H9 (cell line): ENCODE results near the gene SCN3A. TPM values are rescaled to one million over a fixed set of nuclear protein-coding genes. Genes with fewer than 3 reads are reported as not detected.

Experiments
- DNase-seq: peaks from one replicate; pipeline ENCODE4 v3.0.0-alpha.2; 2017
- H2AFZ ChIP-seq: one replicate; pipeline ENCODE4 v1.6.1; 2013; ENCODE audit warnings: mild to moderate bottlenecking, low read length, control low read depth, moderate library complexity
- H2AK5ac ChIP-seq: 2 replicates; pipeline ENCODE4 v1.6.1; 2013; ENCODE audit warnings: low read length, control low read depth, mixed read lengths; ENCODE audit not compliant: insufficient read length
- H2BK120ac ChIP-seq: one replicate; pipeline ENCODE4 v1.6.1; 2013; ENCODE audit warnings: low read depth, mild to moderate bottlenecking, low read length, control low read depth, inconsistent platforms; ENCODE audit not compliant: poor library complexity, severe bottlenecking
- H2BK12ac ChIP-seq: 2 replicates; pipeline ENCODE4 v1.6.1; 2013; ENCODE audit warnings: low read length, control low read depth, mixed read lengths, low read depth; ENCODE audit not compliant: insufficient read length
- H2BK15ac ChIP-seq: 2 replicates; pipeline ENCODE4 v1.6.1; 2013; ENCODE audit warnings: low read depth, low read length, control low read depth
- H2BK20ac ChIP-seq: one replicate; pipeline ENCODE4 v1.6.1; 2013; ENCODE audit warnings: low read depth, mild to moderate bottlenecking, low read length, control low read depth, inconsistent platforms; ENCODE audit not compliant: poor library complexity, severe bottlenecking
- H2BK5ac ChIP-seq: 2 replicates; pipeline ENCODE4 v1.6.1; 2013; ENCODE audit warnings: low read length, control low read depth, mixed read lengths; ENCODE audit not compliant: insufficient read length
- H3K14ac ChIP-seq: 2 replicates; pipeline ENCODE4 v1.6.1; 2013; ENCODE audit warnings: low read length, control low read depth; ENCODE audit not compliant: insufficient read depth
- H3K18ac ChIP-seq: 2 replicates; pipeline ENCODE4 v1.6.1; 2013; ENCODE audit warnings: low read depth, mild to moderate bottlenecking, mixed read lengths, low read length, control low read depth; ENCODE audit not compliant: insufficient read length
- H3K23ac ChIP-seq: 2 replicates; pipeline ENCODE4 v1.6.1; 2013; ENCODE audit warnings: low read length, control low read depth, mixed read lengths, low read depth; ENCODE audit not compliant: insufficient read length
- H3K23me2 ChIP-seq: 2 replicates; pipeline ENCODE4 v1.6.1; 2013; ENCODE audit warnings: low read depth, mild to moderate bottlenecking, mixed read lengths, low read length, control low read depth; ENCODE audit not compliant: insufficient read length, poor library complexity, severe bottlenecking
- H3K27ac ChIP-seq: 2 replicates; pipeline ENCODE4 v1.5.1; 2013; ENCODE audit warnings: low read length, control low read depth, mixed read lengths, low read depth; ENCODE audit not compliant: insufficient read length
- H3K27me3 ChIP-seq: 2 replicates; pipeline ENCODE4 v1.6.1; 2013; ENCODE audit warnings: low read length, control low read depth, inconsistent platforms; ENCODE audit not compliant: insufficient read depth
- H3K4ac ChIP-seq: 2 replicates; pipeline ENCODE4 v1.6.1; 2013; ENCODE audit warnings: low read depth, mild to moderate bottlenecking, control low read depth, inconsistent platforms, low read length, moderate library complexity
- H3K4me1 ChIP-seq: 2 replicates; pipeline ENCODE4 v1.6.1; 2013; ENCODE audit warnings: low read length, control low read depth, inconsistent platforms; ENCODE audit not compliant: insufficient read depth
- H3K4me2 ChIP-seq: 2 replicates; pipeline ENCODE4 v1.6.1; 2013; ENCODE audit warnings: low read length, control low read depth, mixed read lengths; ENCODE audit not compliant: insufficient read length, insufficient read depth
- H3K56ac ChIP-seq: 2 replicates; pipeline ENCODE4 v1.6.1; 2013; ENCODE audit warnings: low read depth, mild to moderate bottlenecking, mixed read lengths, low read length, control low read depth; ENCODE audit not compliant: insufficient read length
- H3K79me1 ChIP-seq: 2 replicates; pipeline ENCODE4 v1.6.1; 2013; ENCODE audit warnings: low read depth, mild to moderate bottlenecking, moderate library complexity, low read length, control low read depth, inconsistent platforms; ENCODE audit not compliant: insufficient read depth, poor library complexity, severe bottlenecking
- H3K79me2 ChIP-seq: 2 replicates; pipeline ENCODE4 v1.6.1; 2013; ENCODE audit warnings: low read length, control low read depth, inconsistent platforms; ENCODE audit not compliant: insufficient read depth
- H3K9ac ChIP-seq: 2 replicates; pipeline ENCODE4 v1.6.1; 2013; ENCODE audit warnings: low read length, control low read depth, mixed read lengths; ENCODE audit not compliant: insufficient read length; ENCODE audit errors: extremely low read depth
- H3K9me3 ChIP-seq: one replicate; pipeline ENCODE4 v1.6.1; 2013; ENCODE audit warnings: low read depth, low read length, inconsistent platforms; ENCODE audit not compliant: control insufficient read depth
- H3T11ph ChIP-seq: one replicate; pipeline ENCODE4 v1.6.1; 2013; ENCODE audit warnings: mild to moderate bottlenecking, low read length, control low read depth, inconsistent platforms
- H4K20me1 ChIP-seq: one replicate; pipeline ENCODE4 v1.6.1; 2013; ENCODE audit not compliant: control insufficient read depth, insufficient read length, insufficient read depth
- H4K5ac ChIP-seq: 2 replicates; pipeline ENCODE4 v1.6.1; 2013; ENCODE audit warnings: low read depth, mild to moderate bottlenecking, mixed read lengths, low read length, control low read depth; ENCODE audit not compliant: insufficient read length
- H4K8ac ChIP-seq: replicated peaks from 2 replicates; pipeline ENCODE4 v1.6.1; 2013; ENCODE audit warnings: low read length, control low read depth, mixed read lengths, low read depth; ENCODE audit not compliant: insufficient read length
- H4K91ac ChIP-seq: 2 replicates; pipeline ENCODE4 v1.6.1; 2013; ENCODE audit warnings: low read depth, mild to moderate bottlenecking, moderate library complexity, mixed read lengths, low read length, control low read depth; ENCODE audit not compliant: insufficient read length
- H3K27ac Mint-ChIP-seq, 3 experiments: 2 replicates in 2 of 3; 3 replicates in 1 of 3; pipeline ENCODE4 v1.8.0; 2020 to 2021; ENCODE audit warnings: mixed read lengths in 3 of 3, mild to moderate bottlenecking in 1 of 3, moderate library complexity in 1 of 3
- H3K27me3 Mint-ChIP-seq: 2 replicates; pipeline ENCODE4 v1.8.0; 2021; ENCODE audit warnings: low read depth, mild to moderate bottlenecking, moderate library complexity, mixed read lengths
- H3K36me3 Mint-ChIP-seq, 3 experiments: 2 replicates in 2 of 3; 3 replicates in 1 of 3; pipeline ENCODE4 v1.8.0; 2020 to 2021; ENCODE audit warnings: low read depth in 3 of 3, mixed read lengths in 3 of 3; ENCODE audit not compliant: insufficient read depth in 1 of 3
- H3K4me1 Mint-ChIP-seq, 2 experiments: 2 replicates each; pipeline ENCODE4 v1.8.0; 2020; ENCODE audit warnings: mixed read lengths in 2 of 2
- H3K4me3 Mint-ChIP-seq, 2 experiments: 2 replicates in 1 of 2; 3 replicates in 1 of 2; pipeline ENCODE4 v1.8.0; 2020 to 2021; ENCODE audit warnings: mild to moderate bottlenecking in 2 of 2, mixed read lengths in 2 of 2, moderate library complexity in 1 of 2
- H3K9me3 Mint-ChIP-seq, 2 experiments: 2 replicates in 1 of 2; 3 replicates in 1 of 2; pipeline ENCODE4 v1.8.0; 2020; ENCODE audit warnings: mild to moderate bottlenecking in 2 of 2, mixed read lengths in 2 of 2, moderate library complexity in 1 of 2
- CTCF ChIP-seq: fragments of 200-600 bp; sonication (generic); conservative IDR thresholded peaks from 3 replicates; pipeline ENCODE4 v1.8.0; 2021; ENCODE audit warnings: antibody characterized with exemption, mild to moderate bottlenecking
- total RNA-seq: library from RNA; stranded (reverse); gene quantifications from 2 replicates; pipeline ENCODE4 v1.2.1, GENCODE V29; 2021

The SCN3A gene
- total RNA-seq, 1 experiment from 2014 or later = not detected

GRCh38 chr2:165082479-165082878 is 121.4 kb downstream of the SCN3A start:
- Histone ChIP-seq H3K23me2 (no peaks in the 10 kb centered on the region), H3K18ac (no peak overlapping the region), H2BK20ac (no peak overlapping the region), H3K4me1 (0 out of 2 replicates have a peak, but pooled peaks cover 3% of the 10 kb centered on the region), H2BK120ac (no peak overlapping the region), H2BK12ac (no peak overlapping the region), H3K9me3 (no peaks in the 10 kb centered on the region), H3T11ph (no peak overlapping the region), H3K23ac (no peak overlapping the region), H3K14ac (no peak overlapping the region), H3K56ac (no peak overlapping the region), H2AK5ac (no peak overlapping the region), H3K4me2 (no peak overlapping the region), H2BK5ac (no peak overlapping the region), H3K9ac (no peak overlapping the region), H4K8ac (no peak overlapping the region), H2BK15ac (no peak overlapping the region), H2AFZ (no peak overlapping the region), H3K27me3 (no peaks in the 10 kb centered on the region), H4K20me1 (no peaks in the 10 kb centered on the region), H3K4ac (no peak overlapping the region), H3K79me2 (no peaks in the 10 kb centered on the region), H4K5ac (no peak overlapping the region), H3K79me1 (no peaks in the 10 kb centered on the region), H4K91ac (no peak overlapping the region), H3K27ac (no peak overlapping the region)
- peaks cover 2 to 5% of the 10 kb centered on the region in 2 experiments for H3K4me1 Mint-ChIP-seq
- no peak for DNase-seq
- no peaks in the 10 kb centered on the region for H3K27me3 Mint-ChIP-seq
- no peak for TF ChIP-seq CTCF
- H3K9me3 Mint-ChIP-seq = peaks cover 5 to 8% of the 10 kb centered on the region in 2 experiments; a peak in 3 of 5 replicates
- no peak overlapping the region for H3K27ac Mint-ChIP-seq
- peaks cover 0 to 5% (median 0%) of the 10 kb centered on the region in 3 experiments; a peak in 1 of 7 replicates for H3K36me3 Mint-ChIP-seq
- no peak overlapping the region for H3K4me3 Mint-ChIP-seq
